HG03442 (cell line): ENCODE data around the gene RGS7.
"Not testable (repeated sequence)": the region's sequence is repeated elsewhere in the genome, so short reads cannot be mapped to it uniquely, and the experiment has no call there.

Source experiments
- ATAC-seq: cut with Tn5 transposase; IDR thresholded peaks from one replicate; pipeline ENCODE4 v1.9.1; 2021; ENCODE audit warnings: mild to moderate bottlenecking, moderate library complexity; ENCODE audit not compliant: unreplicated experiment

Gene RGS7

GRCh38 chr1:241090798-241091197, 266.2 kb downstream of the RGS7 start:
- peak; percentile 47 for ATAC-seq

GRCh38 chr1:241089066-241089465, 267.9 kb downstream of the RGS7 start:
- not testable (repeated sequence) for ATAC-seq

DNA sequence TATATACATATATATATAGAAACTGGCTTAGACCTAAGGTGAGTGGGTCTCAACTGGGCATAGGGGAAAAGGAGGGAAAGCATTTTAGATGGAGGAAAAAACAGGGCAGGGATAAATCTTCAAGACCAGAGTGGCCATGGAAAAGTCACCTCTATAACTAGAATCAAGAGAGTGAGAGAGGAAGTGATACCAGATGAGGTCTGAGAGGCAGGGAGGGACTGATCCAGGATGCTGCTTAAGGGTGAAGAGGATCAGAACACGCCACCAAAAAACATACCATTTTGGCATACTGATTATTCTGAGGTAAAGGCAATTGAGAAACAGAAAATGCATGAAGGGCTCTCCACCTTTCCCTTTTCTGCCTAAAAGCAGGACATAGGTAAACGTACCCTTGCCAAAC, 268.9 kb downstream of the RGS7 start:
- peak; percentile 62 for ATAC-seq

- ATAC-seq = no peak
Measured at GRCh38 chr1:241086686-241087085, 270.3 kb downstream of the RGS7 start.

DNA sequence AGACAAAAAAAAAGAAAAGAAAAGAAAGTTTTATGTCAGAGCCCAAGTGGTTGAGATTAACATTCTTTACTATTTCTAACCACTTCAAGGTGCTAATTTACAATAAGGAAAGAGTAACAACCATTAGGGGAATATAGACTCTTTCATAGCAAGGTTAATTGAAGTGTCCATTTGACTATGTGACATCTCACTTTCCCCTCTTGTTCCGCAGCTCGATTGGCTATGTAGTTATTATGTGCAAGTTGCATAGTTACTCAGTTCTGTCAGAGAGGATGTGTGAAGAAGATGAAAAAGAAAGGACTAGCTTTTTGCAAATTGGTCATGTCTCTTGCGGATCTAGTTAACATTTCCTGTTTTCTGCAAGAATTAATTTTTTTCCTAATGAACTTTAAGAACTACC, 273.7 kb downstream of the RGS7 start:
- ATAC-seq = no peak

DNA sequence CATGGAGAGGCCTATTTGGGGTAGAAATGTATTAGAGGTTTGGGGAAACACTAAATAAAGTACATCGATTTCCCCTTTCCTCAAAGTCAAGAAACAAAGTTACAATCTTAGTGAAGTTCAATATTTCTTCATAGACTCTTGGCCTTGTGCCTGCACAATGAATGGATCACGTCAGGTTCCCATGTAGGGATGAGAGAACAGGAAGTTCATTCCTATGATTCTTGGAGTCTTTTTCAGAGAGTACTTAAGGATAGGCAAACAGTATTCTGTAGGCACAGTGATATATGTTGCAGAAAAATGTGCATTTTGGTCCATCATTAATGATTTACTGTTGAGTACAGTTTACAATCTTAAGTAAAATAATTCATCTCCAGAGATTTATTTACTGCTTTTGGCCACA, 275.5 kb downstream of the RGS7 start:
- no peak for ATAC-seq

- no peak for ATAC-seq
Measured at GRCh38 chr1:241079459-241079858, 277.5 kb downstream of the RGS7 start.

GRCh38 chr1:241079047-241079446, 278.0 kb downstream of the RGS7 start:
- no peak for ATAC-seq

GRCh38 chr1:241077386-241078147, 279.4 kb downstream of the RGS7 start:
- ATAC-seq = no peak

DNA sequence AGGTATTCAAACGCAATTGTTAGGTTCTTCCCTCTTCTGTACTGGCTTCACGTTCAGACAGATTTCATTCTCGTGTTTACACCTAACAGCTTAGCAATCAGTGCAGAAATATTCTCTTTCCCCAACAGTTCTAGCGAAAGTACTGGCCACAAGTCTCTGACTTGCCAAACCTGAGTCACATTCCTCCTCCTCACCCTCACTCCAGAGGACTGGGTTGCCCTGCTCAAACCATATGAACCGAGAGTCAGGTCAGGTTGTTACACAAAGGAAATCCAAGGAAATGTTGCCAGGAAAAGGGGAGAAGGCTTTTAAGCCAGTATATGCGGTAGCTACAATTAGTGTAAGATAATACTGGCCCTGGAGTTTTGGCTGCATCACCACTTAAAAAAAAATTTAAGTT, 282.5 kb downstream of the RGS7 start:
- no peak for ATAC-seq

DNA sequence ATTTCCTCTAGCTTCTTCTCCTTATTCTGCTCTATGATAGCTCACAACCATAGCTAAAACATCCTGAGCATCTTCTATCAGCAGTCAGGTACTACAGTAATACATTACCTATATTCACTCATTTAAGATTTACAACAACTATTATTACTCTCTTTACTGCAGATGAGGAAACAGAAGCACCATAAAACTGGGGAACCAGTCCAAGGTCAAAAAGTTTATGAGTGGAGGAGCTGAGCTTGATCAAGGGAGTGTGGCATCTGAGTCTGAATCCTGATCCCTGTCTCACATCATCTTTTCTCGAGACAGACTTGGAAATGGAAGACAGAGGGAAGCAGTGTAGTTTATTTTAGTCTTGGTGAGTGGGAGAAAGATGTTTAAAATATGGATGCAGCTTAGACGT, 288.6 kb downstream of the RGS7 start:
- ATAC-seq = no peak

DNA sequence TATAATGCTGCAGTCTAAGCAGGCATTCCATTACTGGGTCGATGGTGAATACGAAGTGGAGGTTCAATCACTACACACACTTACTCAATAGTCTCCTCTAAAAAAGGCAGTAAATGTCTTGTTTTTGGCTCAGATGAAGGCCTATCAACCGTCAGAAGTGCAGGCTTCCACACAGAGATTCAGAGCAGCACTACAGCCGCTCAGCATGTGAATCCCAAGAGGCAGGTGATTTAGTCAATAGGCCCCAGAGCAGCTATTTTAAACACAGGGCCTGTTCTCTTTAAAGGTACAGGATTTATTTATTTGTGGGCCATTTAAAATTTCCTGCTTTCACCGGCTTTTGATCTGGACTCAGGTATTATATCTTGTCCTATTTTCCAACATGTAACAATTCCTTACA, 293.7 kb downstream of the RGS7 start:
- no peak for ATAC-seq

- ATAC-seq = no peak
Measured at GRCh38 chr1:241061062-241061461, 295.9 kb downstream of the RGS7 start.

DNA sequence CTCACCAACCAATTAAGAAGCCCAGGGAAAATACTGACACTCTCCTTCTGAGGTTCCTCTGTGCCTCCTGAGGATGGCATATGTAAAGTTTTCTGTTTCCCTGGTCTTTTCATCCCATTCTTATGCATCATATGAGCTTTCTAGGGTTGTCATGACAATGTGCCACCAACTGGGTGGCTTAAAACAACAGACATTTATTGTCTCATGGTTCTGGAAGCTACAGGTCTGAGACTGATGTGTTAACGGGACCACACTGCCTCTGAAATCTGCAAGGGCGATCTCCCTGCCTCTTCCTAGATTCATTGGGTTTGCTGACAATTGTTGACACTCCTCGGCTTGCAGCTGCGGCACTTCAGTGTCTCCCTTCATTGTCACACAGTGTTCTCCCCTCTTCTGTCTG, 308.4 kb downstream of the RGS7 start:
- ATAC-seq = no peak

- no peak for ATAC-seq
Measured at GRCh38 chr1:241045659-241046058, 311.3 kb downstream of the RGS7 start.

DNA sequence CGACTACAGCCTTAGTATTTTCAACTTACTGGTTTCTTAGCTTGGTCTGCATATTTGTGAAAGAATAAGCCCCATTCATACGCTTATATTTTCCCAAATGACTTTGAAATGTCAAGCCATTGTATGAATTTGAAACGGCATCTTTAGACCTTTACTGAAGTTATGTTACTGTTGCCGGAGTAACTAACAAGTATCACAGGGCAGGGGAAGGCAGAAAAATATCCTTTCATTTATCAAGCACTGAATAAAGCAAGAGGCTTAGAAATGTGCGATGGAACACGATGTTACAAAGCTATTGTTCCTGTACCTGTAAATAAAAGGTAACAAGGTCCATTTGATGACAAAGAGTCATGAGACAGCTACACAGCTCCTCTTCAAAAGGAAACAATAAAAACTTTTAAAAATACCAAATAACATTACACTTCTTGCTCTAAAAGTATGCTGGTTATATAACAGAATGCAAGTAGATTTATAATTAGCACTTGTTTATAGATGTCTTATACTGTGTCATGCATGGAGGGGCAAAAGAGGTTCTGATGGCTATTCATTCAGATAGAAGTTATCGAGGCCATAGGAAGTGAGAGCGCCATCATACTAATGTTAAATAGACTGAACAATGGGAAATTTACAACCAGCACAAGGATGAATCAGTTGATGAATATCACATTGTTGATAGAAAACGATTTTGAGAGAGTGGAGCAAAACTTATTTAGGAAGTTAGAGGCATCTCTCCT, 322.6 kb downstream of the RGS7 start:
- no peak for ATAC-seq

DNA sequence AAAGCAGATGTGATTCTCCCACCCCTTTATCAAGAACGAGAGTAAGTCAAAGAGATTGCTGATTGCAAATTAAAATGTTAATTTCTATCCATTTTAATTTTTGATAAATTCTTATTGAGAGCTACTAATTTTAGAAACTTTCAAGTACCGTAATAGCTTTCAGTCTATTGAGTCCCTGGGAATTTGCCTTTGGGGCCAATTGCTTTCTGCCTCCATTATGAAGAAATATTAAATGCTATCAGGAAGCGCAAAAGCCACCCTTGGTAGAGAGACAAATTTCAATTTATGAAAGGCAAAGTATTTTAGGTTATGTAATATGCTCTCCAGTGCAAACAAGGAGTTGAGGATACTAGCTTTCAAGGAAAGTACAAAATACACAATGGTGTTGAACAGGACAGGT, 332.2 kb downstream of the RGS7 start:
- ATAC-seq = no peak

GRCh38 chr1:241022366-241022765, 334.6 kb downstream of the RGS7 start:
- ATAC-seq = no peak

- no peak for ATAC-seq
Measured at GRCh38 chr1:241020851-241021697, 335.9 kb downstream of the RGS7 start.

- no peak for ATAC-seq
Measured at GRCh38 chr1:241012708-241013340, 344.2 kb downstream of the RGS7 start.

DNA sequence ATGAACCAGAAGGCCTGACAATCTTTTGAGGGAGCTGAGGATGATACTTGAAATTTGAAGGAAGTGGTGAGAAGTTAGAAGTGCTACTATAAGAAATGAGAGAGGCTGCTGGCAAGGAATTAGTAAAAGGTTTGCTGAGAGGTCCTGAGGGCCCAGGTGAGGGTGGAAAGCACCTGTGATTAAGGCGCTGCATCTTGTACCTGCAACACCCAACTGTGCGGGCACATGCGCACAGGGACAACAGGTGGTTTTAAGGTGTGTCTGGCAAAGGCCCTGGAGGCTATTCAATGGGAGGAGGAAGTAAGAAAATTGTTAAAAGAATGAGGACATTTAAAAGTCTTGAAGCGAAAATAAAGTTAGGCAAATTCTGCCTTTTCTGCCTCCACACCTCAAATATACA, 349.3 kb downstream of the RGS7 start:
- ATAC-seq = no peak
